WTC11 (cell line): ENCODE measurements around the gene PRPF40A. TPM values are rescaled to one million over a fixed set of nuclear protein-coding genes. Genes with fewer than 3 reads are reported as not detected.

ENCODE experiments used
- ATAC-seq: fragments of 200-7000 bp; cut with Tn5 transposase; 2 replicates; pipeline ENCODE4 v1.10.0; 2021; ENCODE audit warnings: mild to moderate bottlenecking, moderate library complexity
- CTCF ChIA-PET: fragments of 300-600 bp; sonication (Branson Sonifier 250); formaldehyde crosslinking; loops from one replicate; lab custom pipeline; 2021; ENCODE audit warnings: antibody characterized with exemption; lab: Charles Lee
- POLR2A ChIA-PET: fragments of 350-600 bp; sonication (Branson Sonifier 250); formaldehyde crosslinking; loops from one replicate; lab custom pipeline; 2021; ENCODE audit warnings: antibody characterized with exemption; lab: Charles Lee
- DNase-seq: peaks from one replicate; pipeline ENCODE4 v3.0.0; 2021; ENCODE audit warnings: low spot score
- H3K27ac Mint-ChIP-seq: 2 replicates; pipeline ENCODE4 v1.8.0; 2021; ENCODE audit warnings: mixed read lengths
- H3K27me3 Mint-ChIP-seq: 2 replicates; pipeline ENCODE4 v1.8.0; 2021; ENCODE audit warnings: low read depth, mild to moderate bottlenecking, moderate library complexity, mixed read lengths
- H3K36me3 Mint-ChIP-seq: 2 replicates; pipeline ENCODE4 v1.8.0; 2021; ENCODE audit warnings: mixed read lengths
- H3K4me1 Mint-ChIP-seq: 2 replicates; pipeline ENCODE4 v1.8.0; 2022; ENCODE audit warnings: mixed read lengths
- H3K4me3 Mint-ChIP-seq: 2 replicates; pipeline ENCODE4 v1.8.0; 2021; ENCODE audit warnings: mild to moderate bottlenecking, moderate library complexity, mixed read lengths
- H3K9me3 Mint-ChIP-seq: 2 replicates; pipeline ENCODE4 v1.8.0; 2021; ENCODE audit warnings: mixed read lengths
- E2F5 ChIP-seq: sonication (generic); formaldehyde crosslinking; IDR thresholded peaks from 2 replicates; pipeline ENCODE4 v1.8.1; 2022; ENCODE audit warnings: mild to moderate bottlenecking, moderate library complexity, missing genetic modification reagents
- ELF4 ChIP-seq: sonication (generic); formaldehyde crosslinking; IDR thresholded peaks from 2 replicates; pipeline ENCODE4 v1.8.1; 2022; ENCODE audit warnings: low read depth, mild to moderate bottlenecking, moderate library complexity, missing genetic modification reagents
- GRHL2 ChIP-seq: fragments of 250-450 bp; sonication (Bioruptor Pico); IDR thresholded peaks from 2 replicates; pipeline ENCODE4 v1.8.0; 2022; ENCODE audit warnings: mild to moderate bottlenecking, moderate library complexity; ENCODE audit not compliant: insufficient replicate concordance, severe bottlenecking
- HMGXB4 ChIP-seq: sonication (generic); formaldehyde crosslinking; IDR thresholded peaks from 2 replicates; pipeline ENCODE4 v1.8.1; 2023; ENCODE audit warnings: mild to moderate bottlenecking, moderate library complexity, missing genetic modification reagents
- IRF2 ChIP-seq: sonication (generic); formaldehyde crosslinking; IDR thresholded peaks from 2 replicates; pipeline ENCODE4 v1.8.0; 2022; ENCODE audit warnings: low read depth, missing genetic modification reagents, borderline replicate concordance
- MAX ChIP-seq: sonication (generic); formaldehyde crosslinking; IDR thresholded peaks from 2 replicates; pipeline ENCODE4 v1.8.0; 2022; ENCODE audit warnings: mild to moderate bottlenecking, missing genetic modification reagents
- NFATC4 ChIP-seq: fragments of 250-450 bp; sonication (Bioruptor Pico); IDR thresholded peaks from 2 replicates; pipeline ENCODE4 v1.9.0; 2021; ENCODE audit warnings: mild to moderate bottlenecking
- NR2C2 ChIP-seq: sonication (generic); formaldehyde crosslinking; IDR thresholded peaks from 2 replicates; pipeline ENCODE4 v1.8.0; 2022; ENCODE audit warnings: mild to moderate bottlenecking, missing genetic modification reagents
- RORB ChIP-seq: fragments of 250-450 bp; sonication (Bioruptor Pico); IDR thresholded peaks from 2 replicates; pipeline ENCODE4 v1.9.0; 2021; ENCODE audit warnings: mild to moderate bottlenecking
- USF1 ChIP-seq: sonication (generic); formaldehyde crosslinking; IDR thresholded peaks from 2 replicates; pipeline ENCODE4 v1.8.0; 2022; ENCODE audit warnings: mild to moderate bottlenecking, missing genetic modification reagents
- ZBTB21 ChIP-seq: sonication (generic); formaldehyde crosslinking; IDR thresholded peaks from 2 replicates; pipeline ENCODE4 v1.8.1; 2023; ENCODE audit warnings: mild to moderate bottlenecking, missing genetic modification reagents, borderline replicate concordance
- ZNF219 ChIP-seq: sonication (generic); formaldehyde crosslinking; IDR thresholded peaks from 2 replicates; pipeline ENCODE4 v1.8.0; 2023; ENCODE audit warnings: missing genetic modification reagents, mild to moderate bottlenecking, borderline replicate concordance
- ZNF281 ChIP-seq: sonication (generic); formaldehyde crosslinking; IDR thresholded peaks from 2 replicates; pipeline ENCODE4 v1.8.0; 2023; ENCODE audit warnings: mild to moderate bottlenecking, missing genetic modification reagents
- ZNF671 ChIP-seq: fragments of 250-450 bp; sonication (Bioruptor Pico); IDR thresholded peaks from 2 replicates; pipeline ENCODE4 v1.8.0; 2021; ENCODE audit warnings: mild to moderate bottlenecking
- total RNA-seq: library from RNA; stranded (reverse); gene quantifications from 3 replicates; pipeline ENCODE4 v1.2.3, GENCODE V29; 2021

Gene PRPF40A
- total RNA-seq, 1 experiment from 2014 or later: 189 TPM

GRCh38 chr2:152627351-152627957 is 89.8 kb downstream of the PRPF40A start:
- no peak overlapping the region for H3K4me3 Mint-ChIP-seq
- no peak for DNase-seq
- TF ChIP-seq HMGXB4 (CRISPR knock-in tag): no peak
- no peak for TF ChIP-seq GRHL2 (CRISPR knock-in tag)
- no peak for TF ChIP-seq ELF4 (CRISPR knock-in tag)
- H3K27me3 Mint-ChIP-seq: no peaks in the 10 kb centered on the region
- ATAC-seq: no peak
- H3K9me3 Mint-ChIP-seq: no peaks in the 10 kb centered on the region
- CTCF ChIA-PET: interaction anchor here (1.5 kb wide), 1 partner anchor 451 kb away, joined by 4 read pairs; no protein-coding TSS in a partner anchor
- peaks cover 22% of the 10 kb centered on the region for H3K36me3 Mint-ChIP-seq
- no peak overlapping the region for H3K27ac Mint-ChIP-seq
- POLR2A ChIA-PET: no interaction called here
- no peaks in the 10 kb centered on the region for H3K4me1 Mint-ChIP-seq

- no peak for ATAC-seq
- H3K27ac Mint-ChIP-seq: no peak overlapping the region
- H3K4me3 Mint-ChIP-seq: no peak overlapping the region
- H3K9me3 Mint-ChIP-seq: no peaks in the 10 kb centered on the region
- no peak for DNase-seq
- peaks cover 19% of the 10 kb centered on the region for H3K36me3 Mint-ChIP-seq
- ChIA-PET POLR2A (no interaction called here), CTCF (no interaction called here)
- H3K4me1 Mint-ChIP-seq: no peaks in the 10 kb centered on the region
- H3K27me3 Mint-ChIP-seq: no peaks in the 10 kb centered on the region
- TF ChIP-seq NR2C2 (no peak), MAX (CRISPR knock-in tag) (no peak), USF1 (no peak), ZNF219 (CRISPR knock-in tag) (no peak), HMGXB4 (CRISPR knock-in tag) (no peak), IRF2 (CRISPR knock-in tag) (no peak), NFATC4 (no peak), E2F5 (CRISPR knock-in tag) (no peak), ZNF281 (no peak), ZBTB21 (CRISPR knock-in tag) (no peak), RORB (CRISPR knock-in tag) (no peak), ZNF671 (CRISPR knock-in tag) (no peak), ELF4 (CRISPR knock-in tag) (no peak)
Measured at GRCh38 chr2:152626911-152627339, 90.3 kb downstream of the PRPF40A start.
